GM19035 (cell line): ENCODE measurements around the gene DLGAP1.

Experiments
- ATAC-seq: cut with Tn5 transposase; IDR thresholded peaks from one replicate; pipeline ENCODE4 v1.9.1; 2021; ENCODE audit not compliant: unreplicated experiment

The DLGAP1 gene

DNA sequence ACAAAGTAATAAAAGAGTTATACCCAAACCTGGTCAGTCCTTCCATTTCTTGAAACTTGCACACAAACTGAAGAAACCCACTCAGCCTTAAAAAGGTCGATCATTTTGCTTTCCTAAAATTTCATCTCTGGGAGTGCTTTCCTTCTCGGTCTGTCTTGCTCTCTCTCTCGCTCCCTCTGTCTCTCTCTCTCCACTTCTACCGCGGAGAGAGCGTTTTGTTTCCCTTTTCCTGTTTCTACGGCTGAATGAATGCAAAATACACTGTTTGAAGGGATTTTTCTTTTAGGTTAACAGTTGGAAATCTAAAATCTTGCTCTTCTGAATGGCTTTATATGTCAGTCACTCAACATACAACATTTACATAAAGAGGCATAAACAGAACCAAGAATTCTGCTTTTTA lies 581.0 kb downstream of the DLGAP1 start:
- ATAC-seq = no peak

DNA sequence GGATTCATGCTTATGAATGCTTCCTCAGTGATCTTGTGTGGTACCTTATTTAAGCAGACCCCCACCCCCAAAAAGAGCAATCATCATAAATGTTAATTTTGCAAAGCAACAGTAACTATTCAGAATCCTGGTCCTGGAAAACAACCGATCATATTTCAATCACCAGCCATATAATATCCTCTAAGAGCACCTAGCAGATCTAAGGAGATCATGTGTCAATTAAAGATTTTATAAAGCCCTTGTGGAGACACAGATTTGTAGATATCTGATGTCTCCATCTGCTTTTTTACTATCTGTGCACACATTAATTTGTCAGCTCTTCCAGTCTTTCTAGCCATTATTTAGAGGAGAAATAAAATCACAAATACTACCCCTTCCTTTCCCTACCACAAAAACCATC lies 581.4 kb downstream of the DLGAP1 start:
- no peak for ATAC-seq

DNA sequence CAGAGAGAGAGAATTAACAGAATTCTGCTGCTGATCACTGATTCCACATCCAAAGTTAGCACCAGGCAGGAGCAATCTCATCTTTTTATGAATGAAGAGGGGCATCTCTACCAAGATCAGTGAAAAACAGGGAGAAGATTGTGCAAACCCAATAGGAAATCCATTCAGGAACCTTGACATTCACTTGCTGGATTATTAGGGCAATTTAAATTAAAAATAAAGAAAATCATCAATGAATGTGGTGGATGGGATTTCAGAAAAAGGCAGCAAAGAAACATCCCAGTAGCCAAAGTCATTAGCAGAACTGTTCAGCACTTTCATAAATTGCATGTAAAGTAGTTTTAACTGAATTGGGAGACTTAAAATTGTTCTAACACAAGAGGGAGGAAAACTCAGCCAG lies 581.9 kb downstream of the DLGAP1 start:
- ATAC-seq = no peak

DNA sequence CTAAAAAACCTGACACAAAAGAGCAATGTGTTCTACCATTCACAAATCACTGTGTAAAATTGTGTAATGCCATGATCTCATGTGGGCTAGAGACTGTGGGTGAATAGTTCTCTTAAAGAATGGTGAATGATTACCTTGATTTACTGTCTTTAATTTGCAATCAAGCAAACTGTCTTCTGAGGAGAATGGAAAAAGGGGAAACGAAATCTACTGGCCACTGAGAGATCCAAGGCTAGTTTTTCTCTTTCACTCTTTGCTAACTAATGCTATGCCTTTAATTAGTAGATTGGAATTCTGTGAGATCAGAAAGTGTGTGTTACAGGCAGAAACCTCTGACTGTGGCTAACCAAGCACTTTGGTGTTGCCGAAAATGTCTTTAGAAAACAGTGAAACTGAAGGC lies 582.5 kb downstream of the DLGAP1 start:
- no peak for ATAC-seq

DNA sequence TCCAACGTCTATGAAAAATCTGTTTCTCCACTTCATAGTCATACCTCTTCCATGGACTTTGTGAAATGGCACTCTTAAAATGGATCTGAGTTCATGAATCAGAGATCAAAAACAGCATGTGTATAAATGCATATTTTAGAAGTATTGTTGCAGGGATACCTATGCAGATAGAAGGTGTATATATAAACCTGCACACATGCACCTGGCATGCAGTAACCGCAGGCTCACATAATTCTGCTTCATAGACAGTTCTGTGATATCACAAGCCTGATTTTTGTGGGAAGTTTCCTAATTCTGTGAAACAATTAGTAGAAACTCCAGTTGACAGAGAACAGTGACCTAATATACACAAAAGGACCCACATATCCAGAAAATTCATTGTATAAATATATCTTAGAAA lies 583.4 kb downstream of the DLGAP1 start:
- no peak for ATAC-seq

DNA sequence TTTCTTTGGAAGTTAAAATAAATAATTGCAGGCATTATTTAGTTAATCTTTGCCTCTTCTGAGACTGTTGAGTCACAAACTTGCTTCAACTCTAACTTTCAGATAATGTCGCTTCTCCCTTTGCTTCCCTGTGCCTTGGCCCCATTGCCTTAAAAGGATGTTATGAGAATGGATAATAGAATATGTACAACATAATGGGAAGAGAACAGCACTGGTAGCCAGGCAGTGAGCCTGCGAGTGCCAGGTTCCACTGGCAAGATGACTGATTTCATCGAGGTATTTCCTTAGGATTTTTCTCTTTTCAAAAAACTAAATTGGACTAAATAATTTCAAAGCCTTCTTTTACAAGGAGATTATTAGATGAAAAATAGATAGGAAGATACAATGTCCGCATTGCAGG lies 584.2 kb downstream of the DLGAP1 start:
- no peak for ATAC-seq

DNA sequence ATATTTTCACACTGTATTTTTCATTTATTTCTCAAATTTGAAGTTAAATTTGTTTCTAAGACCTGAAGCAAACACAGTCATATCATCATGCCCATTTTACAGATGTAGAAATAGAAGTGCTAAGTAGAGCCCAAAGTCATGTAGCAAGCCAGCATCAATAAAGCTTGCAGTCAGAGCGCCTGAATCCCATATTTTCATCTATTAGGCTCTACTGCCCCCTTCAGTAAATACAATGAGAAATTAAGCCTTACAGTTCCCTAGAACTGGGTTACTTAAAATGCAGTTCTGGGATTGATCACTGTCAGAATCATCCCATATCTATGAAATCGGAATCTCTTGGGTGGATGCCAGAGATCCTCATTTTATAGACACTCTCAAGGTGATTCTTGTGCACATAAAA lies 585.3 kb downstream of the DLGAP1 start:
- no peak for ATAC-seq

DNA sequence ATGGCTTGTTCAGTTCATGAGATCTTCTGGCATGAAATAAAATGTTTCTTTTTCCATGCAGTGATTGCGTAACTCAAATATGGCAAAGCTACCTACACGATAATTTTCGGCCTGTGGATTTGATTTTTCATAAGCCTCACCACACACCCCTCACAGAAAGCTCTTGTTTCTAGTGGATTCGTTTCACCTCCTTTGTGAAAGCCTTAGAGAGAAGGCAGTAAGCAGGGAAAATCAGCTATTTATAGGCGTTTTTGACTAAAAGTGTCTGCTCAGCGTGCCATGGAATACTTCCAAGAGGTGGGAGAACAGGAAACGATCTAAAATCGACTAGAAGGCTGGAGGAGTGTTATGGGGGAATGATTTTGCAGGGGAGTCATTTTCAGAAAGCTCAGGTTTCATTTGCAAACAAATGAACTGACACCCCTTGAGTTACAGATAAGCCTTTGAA lies 587.2 kb downstream of the DLGAP1 start:
- ATAC-seq = no peak

DNA sequence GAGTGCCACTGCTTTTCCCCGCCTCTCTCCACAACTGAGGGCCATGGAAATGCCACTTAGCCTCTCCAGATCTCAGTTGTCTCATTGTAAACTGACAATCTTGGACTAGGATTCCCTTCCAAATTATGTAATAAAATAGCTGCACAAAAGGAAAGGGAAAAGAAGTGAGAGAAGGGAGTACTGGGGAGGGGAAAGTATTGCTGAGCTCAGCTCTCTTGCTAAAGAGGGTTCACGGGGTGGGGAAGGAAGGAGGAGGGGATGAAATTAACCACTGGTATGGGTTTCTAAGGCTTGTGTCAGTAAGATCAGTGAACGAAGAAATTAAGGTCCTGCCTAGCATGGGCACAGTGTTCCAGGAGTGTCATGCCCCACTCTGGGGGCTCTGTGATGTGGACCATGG lies 587.9 kb downstream of the DLGAP1 start:
- ATAC-seq = no peak

DNA sequence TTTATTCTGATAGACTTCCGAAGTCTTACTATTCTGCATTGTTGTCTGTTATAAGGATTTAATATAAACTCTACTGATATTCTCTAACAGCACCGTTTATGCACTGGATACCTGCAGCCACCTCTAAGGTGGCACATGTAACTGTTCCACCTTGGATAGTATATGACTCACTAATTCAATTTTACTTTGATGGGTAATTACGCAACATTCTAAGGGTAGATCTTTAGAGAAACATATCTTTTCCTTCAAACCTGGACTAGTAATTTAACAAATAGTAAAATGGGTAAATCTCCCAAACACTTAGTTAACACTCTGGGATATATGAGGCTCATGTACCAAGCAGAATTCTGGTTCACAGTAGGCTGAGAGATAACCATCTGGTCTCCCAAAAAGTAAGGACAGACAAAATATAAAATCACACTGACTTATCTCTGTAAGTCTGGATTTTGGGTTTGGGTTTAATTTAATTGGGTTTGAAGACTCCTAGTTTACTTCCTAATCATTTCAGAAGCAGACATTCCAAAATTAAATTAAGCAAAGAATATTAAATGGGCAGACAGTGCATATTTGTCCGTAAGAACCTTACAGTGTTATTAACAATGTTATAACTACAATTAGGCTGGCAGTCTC lies 590.3 kb downstream of the DLGAP1 start:
- no peak for ATAC-seq

DNA sequence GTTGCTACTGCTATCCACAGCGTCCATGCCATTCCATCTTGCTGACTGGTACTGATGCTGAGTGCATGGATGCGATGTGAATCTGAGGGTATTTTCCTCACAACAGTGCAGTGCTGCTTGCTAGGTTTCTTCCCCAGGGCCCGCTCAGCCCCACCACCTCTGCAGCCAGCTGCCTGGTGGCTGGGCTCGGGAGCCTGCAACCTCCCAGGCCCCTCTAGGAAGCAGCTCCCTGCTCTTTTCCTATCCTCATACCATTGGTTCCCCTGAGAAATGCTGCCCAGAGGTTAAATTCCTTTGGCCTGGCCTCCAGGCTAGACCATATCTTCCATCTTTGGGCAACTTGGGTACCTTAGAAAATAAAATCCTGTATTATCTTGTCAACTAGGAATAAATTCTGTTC lies 591.5 kb downstream of the DLGAP1 start:
- ATAC-seq = no peak

DNA sequence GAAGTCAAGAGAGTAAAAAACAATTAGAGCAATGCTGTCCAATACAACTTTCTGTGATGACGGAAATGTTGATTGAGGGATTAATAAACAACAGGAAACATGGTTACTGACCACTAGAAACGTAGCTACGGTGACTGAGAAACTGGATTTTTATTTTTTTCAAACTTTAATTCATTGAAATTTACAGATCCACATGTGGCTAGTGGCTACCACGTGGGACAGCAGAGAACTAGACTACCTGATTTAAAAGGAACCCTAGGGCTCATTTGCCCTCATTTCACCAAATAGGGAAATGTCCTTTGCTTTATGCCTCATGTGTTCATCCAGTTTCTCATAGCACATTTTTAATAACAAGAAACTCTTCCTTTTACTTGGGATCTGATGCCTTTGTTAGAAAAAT lies 592.1 kb downstream of the DLGAP1 start:
- no peak for ATAC-seq

DNA sequence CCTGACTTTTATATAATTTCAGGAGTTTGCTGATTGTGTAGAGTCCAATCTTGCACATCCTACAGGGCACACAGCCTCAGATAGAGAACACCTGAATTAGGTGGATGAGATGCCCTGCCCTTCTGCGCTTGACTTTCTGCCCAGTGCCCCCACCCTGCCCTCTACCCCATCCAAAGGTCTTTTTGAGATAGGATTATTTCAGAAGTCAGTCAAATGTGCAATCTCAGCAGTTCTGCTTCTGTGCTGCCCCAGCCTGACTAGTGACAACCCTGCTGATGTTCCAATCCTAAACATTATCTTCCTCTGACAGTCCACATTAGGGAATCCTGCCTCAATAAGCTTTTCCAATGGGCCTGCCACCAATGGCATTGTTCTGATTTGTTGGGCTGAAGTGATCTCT lies 593.6 kb downstream of the DLGAP1 start:
- no peak for ATAC-seq

DNA sequence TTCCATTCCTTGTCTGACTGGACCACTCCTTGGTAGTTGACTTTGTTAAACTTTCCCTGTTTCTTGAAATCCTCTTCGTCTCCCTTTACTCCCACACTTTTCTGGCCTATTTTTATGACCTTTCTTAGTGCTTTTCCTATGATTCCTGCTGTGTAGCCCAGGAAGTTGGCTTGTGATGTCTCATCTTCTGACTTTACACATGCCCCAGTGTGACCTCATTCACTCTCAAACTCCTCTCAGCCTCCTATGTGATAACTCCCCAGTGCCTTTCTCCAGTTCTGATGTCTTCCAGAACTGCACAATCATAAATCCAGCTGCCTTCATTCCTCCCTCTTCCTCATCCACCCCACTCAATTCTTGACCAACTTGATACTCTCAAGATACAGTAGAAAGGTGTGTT lies 597.6 kb downstream of the DLGAP1 start:
- ATAC-seq = no peak

DNA sequence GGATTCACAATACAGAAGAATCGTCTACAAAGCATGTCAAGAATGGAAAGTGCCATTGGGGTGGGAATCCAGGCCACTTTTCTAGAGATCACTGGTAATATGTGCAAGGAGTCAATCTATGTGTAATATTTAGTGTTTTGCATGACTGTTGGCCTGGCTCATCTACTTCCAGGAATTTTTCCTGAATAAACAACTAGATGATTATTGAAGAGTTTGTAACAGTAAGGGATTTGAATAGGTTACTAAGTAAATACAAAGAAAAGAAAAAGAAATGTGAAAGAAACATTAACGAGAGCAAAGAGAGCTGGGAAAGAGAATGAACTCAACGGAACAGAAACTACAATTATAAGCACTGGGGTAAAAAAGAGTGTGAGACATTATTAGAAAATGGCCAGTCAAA lies 599.1 kb downstream of the DLGAP1 start:
- ATAC-seq = no peak

DNA sequence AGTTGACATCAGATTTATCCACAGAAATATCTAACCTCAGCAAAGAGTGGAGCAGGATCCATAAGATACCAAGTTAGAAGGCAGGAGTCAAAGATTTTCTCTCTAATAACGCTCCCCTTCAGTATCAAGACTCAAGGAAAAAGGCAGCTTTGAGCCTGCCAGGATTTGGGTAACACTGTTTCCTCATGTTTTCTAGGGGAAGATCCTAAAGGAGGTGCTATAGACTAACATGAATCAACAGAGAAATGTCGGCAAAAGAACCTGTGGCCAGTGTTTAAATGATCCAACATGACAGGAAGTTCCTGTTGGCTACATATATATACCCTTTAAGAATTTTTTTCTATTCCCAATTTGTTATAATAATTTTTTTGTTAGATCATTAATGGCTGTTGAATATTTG lies 602.8 kb downstream of the DLGAP1 start:
- ATAC-seq = no peak

DNA sequence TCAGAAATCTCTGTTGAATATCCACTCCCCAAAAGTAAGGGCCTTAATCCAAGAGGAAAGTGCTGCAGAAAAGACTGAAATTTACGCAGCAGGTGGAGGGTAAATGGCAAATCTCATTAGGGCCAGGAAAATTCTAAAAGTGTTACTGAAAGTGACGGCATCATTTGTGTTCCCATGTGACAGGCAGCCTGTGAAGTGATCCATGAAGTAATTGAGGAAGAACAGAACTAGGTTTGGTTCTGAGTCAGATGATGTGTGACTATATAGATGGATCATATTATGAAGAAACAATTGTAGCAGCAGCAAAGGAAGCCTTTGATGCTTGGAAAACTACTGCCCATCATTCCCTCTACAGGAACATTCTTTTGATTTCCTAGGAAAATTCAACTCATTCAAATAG lies 603.9 kb downstream of the DLGAP1 start:
- ATAC-seq = no peak

DNA sequence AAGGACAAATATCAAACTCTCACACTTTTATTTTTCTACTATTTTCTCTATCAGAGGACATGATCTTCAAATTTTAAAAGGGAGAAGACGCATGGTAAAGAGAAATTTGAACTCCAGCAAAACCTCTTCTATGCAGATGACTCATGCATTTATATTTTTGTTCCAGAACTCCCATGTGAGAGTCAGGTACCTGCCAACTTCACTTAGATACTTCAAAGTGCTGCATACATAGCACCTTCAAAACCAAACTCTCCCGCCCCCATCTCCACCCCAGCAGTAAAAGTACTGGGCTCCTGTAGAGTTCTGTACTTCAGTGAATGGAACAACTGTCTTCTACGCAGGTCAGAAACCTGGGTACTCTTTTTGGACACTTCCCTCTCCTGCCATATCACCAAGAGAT lies 606.8 kb downstream of the DLGAP1 start:
- no peak for ATAC-seq

DNA sequence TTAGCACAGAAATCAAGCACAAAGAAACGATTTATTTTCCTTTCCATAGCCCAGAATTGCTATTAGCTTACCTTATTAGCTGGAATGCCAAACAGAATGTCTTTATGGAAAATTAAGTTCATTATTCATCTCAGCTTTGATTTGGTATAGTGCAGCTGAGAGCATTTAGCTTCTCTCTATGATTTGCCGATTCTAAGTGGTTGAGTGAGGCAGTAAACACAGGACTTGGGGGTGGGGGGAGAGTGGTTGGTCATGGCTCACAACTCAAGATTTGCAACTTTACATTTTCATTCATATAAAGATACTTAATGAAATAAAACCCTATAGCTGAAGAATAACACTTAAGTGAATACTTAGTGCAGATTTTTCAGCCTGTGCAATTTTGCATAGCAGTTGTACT lies 609.9 kb downstream of the DLGAP1 start:
- ATAC-seq = no peak

DNA sequence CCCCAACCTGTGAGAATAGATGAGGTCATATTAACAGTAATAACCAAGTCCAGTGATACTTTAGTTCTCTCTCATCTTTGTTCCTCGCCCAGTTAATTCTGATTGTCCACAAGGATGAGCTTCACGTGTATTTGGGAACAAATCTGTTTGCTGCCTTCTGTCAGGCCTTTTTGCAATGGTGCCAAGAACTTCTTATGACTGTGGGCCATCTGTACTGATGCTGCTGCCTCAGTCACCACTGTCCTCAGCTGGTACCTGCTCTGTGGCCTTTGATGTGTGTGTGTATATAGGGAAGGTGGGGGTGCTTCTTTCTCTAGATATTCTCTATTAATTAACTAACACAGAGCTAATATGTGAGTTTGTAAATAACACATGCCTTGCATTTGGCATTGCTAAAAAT lies 612.3 kb downstream of the DLGAP1 start:
- ATAC-seq = no peak

DNA sequence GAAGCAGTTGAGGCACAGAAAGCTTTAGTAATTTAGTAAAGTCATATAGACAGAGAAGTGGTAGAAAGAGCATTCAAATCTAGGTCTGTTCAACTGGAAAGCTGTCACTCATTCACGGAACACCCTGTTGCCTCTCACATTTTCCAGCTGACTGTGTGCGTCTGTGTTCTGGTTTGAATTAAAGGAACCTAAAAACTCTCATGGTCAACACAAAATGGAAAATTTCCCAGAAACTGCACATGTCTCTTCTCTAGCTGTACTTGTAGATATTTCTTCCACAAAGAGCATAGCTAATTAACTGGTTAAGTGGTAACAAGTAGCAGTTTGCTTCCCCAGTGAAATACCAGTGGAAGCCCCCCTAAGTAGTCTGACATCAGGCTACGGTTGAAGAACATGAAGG lies 614.3 kb downstream of the DLGAP1 start:
- ATAC-seq = no peak

DNA sequence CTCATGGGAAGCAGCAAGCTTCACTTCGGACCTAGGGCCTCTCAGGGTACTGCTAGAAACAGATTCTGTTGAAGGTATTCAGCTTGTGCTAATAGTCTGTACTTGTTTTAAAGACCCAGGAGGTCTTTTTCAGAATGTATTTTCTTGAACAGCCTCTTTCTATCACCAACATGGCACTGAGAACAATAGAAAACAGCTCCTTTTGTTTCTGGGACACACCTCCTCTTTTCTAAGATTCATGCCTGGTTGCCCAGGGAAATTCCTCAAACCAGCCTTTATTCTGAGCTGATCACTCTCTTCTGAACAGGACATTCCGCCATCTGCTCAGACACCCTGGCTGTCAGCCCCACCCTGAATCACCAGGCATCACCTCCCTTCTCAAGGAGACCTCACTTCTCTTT lies 615.5 kb downstream of the DLGAP1 start:
- ATAC-seq = no peak

DNA sequence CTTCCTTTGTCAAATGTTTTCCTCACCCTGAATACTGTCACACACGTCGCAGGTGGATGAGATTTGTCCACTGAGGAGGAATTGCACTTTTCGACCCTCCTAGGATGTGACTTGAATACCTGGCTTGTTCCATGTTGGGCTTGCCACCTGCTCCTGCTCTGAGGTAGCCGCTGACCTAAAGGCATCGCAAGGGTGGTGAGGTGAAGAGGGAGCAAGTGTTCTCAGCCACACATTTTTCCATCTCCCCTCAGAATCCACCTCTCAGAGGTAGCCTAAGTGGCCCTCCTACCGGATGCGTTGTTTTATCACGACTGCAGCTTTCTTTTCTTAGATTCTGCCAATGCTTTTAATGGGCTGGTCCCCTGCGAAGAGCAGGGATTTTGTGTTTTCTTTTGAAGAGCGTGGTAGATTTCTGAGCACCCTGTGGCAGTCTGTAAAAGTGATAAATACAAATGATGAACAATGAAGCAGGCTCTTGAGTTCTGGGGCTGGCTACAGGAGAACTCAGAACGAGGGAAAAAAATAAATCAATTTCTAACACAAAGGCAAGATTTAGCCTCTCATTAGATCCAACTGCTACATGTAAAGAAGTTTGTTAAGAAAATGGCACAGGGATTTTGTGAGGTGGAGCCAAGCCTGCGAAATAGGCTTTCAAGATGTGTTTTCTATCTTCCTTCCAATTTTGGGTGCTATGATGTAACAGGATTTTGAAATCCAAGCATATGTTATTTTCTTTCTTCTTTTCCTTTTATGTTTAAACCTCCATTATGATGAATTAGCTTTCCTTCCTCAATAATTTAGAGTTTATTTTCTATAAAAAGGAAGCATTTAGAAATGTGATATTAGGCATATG lies 618.4 kb downstream of the DLGAP1 start:
- ATAC-seq = no peak
